NCI-H82 treated with DMSO at 0.1 percent for 48 hours (cell line): ENCODE data around the gene MPRIP.

Experiments
- DNase-seq: peaks from one replicate; lab custom pipeline; 2025; ENCODE audit not compliant: unreplicated experiment; lab: John Stamatoyannopoulos, UW

MPRIP gene

GRCh38 chr17:17204041-17204591, 161.9 kb downstream of the MPRIP start:
- DNase-seq: no peak

- DNase-seq: no peak
Measured at GRCh38 chr17:17204635-17205231, 162.5 kb downstream of the MPRIP start.

DNA sequence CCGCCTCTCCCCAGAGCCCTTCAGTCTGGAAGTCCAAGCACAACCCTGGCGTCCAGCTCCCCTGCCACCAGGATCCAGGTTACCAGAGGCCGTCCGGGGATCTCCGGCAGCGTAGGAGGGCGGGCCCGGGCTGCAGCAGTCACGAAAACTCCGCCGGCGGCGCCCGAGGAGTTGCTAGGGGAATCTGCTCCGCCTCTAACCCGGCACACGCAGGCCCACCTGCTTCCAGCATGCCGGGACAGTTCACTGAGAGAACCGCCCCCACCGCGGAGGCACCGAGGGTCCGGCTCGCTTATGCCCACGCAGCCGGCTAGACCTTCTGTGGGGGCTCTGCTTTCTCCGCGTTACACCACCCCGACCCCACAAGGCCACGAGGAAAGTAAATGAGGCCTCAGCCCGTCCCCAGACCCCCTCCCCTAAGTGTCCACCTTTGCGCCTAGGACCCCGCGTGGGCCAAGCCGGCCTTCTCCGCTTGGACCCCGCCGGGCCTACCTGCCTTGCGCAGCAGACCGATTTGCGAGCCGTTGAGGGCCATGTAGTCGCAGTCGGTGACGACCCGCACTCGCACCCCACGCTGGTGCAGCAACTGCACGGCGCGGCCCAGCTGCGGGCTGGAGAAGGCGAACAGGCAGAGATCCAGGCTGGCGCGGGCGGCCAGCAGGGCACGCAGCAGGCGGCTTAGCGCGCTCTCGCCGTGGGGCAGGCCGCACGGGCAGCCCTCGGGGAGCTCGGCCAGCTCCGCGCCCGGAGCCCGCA, 163.3 kb downstream of the MPRIP start:
- DNase-seq: no peak

DNA sequence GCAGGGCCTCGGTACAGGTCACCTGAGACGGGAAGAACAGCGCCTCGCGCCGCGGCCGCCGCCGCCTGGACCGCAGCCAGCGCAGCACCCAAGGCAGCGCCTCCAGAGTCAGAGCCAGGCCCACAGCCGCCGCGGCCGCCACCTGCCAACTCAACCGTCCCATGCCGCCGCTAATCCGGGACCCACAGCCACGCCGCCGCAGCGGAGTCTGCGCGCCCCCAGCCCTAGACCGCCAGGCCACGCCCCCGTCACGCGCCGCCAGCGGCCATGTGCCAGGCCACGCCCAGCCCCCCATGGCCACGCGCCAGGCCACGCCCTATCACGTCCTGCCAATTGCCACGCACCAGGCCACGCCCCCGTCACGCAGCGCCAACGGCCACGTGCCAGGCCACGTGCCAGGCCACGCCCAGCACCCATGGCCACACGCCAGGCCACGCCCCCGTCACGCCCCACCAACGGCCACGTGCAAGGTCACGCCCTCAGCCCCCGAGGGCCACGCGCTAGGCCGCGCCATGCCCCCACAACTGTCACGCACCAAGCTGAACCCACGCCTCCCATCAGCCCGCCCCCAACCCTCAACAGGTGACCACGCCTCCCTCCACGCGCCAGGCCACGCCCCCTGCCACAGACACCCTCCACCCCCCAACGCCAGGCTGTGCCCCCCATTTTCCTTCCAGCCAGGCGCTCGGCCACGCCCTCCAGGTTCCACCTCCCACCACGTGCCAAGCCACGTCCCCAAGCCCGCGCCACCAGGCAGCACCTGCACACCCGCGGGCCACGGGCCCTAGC, 164.1 kb downstream of the MPRIP start, which contains the start of gene PLD6:
Gene PLD6, minus strand, starts transcription at position 210 of the 789 bp plus-strand sequence. Its CDS starts 47 bp downstream, at position 163.
- DNase-seq: peak; percentile 74

DNA sequence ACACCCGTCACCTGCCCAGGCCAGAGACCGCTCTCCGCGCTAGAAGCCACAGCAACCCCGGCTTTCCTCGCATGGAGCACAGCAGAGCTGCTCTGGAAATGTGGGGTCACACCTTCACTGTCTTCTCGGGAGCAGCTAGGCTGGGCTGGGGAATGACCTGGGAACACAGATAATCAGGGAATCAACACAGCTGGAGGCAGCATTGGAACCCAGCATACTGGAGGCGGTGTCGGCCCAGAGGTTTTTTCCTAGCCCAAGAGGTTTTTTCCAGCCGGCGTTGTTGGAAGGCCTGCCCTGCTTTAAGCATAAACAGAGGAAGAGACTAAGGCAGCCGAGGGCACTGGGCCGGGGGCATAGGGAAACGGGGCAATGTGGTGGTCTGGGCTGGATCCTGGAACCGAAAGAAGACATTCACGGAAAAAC, 164.7 kb downstream of the MPRIP start:
- no peak for DNase-seq

DNA sequence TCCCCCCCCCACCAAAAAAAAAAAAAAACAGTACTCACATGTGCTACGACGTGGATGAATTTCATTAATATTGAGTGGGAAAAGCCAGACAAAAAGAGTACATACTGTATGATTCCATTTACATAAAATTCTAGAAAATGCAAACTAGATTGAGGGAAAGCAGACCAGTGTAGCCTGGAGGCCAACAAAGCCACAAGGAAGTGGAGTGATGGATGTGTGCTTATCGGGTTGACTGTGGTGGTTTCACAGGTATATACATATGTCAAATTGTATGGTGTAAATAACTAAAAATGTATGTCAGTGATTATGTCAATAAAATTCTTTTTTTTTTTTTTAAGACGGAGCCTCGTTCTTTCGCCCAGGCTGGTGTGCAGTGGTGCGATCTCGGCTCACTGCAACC, 165.7 kb downstream of the MPRIP start:
- DNase-seq: no peak

DNA sequence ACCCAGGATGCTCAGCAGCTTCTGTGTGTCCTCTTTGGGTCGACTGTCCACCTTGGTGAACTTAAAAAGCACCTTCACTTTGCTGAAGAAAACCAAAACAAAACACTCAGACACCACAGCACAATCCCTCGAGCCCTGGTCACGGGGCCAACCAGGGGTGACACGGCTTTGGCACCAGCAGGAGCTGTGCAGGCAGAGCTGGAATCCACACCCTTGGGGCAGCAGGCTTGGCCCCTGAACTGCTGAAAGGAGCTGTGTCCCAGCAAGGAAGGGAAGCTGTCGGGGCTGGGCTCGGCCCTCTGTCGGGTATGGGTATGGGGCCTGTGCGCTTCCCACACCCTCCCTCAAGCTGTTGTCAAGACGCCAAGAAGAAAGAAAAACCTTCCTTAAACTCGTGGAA, 171.5 kb downstream of the MPRIP start:
- DNase-seq: no peak

- DNase-seq: no peak
Measured at GRCh38 chr17:17214646-17215436, 172.6 kb downstream of the MPRIP start.

DNA sequence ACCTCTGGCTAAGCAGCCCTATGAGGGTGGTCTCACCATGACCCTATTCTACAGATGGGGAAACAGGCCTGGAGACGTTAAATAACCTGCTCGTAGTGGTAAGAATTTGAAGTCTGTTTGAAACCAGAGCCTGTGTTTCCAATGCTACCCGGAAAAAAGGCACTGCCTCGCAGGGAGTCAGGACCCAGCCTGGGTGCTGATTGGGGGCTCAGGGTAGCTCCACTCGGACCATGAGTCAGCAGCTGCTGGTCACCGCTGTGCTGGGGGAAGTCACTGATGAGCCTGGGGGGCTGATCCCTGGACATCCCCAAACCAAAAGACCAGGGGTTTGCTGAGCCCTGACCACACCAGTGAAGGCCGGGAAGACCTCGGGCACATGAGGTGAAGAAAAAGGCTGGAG, 173.3 kb downstream of the MPRIP start:
- no peak for DNase-seq

DNA sequence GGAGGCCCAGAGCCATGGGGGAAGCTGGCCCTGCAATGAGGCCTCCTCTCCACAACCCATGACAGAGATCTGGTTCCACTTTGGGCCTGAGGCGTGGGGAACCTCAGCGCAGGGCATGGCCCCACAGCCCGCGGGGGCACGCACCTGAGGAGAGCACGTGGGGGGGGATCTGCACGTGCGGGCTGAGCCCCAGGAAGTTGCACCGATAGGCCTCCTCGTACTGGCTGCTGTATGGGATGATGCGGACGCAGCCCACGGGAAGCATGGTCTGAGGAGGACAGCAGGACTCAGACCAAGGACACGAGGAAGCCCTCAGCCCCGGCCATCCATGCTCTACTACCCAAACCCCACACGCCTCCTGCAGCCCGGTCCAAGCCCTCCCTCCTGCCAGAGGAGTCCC, 174.0 kb downstream of the MPRIP start:
- DNase-seq: no peak

DNA sequence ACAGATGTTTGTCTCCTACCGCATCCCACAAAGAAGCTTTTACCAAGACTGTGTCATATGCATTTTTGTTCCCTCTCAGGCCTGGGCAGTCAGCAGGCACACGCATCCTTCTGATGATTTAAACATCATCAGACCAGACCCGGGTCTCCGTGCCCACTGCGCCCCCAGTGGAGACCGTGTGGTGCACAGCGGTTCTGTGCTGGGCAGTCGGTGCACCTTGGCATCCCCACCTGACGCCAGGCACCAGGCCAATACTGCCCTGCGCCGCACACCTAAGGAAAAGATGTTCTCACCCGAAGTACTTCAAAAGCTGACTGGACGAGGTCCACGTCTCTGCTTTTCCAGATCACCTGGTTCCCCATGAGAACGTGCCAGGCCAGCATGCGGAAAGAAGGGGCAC, 174.5 kb downstream of the MPRIP start:
- DNase-seq: no peak

GRCh38 chr17:17217995-17218394, 175.7 kb downstream of the MPRIP start:
- no peak for DNase-seq

- no peak for DNase-seq
Measured at GRCh38 chr17:17220529-17220928, 178.3 kb downstream of the MPRIP start.

DNA sequence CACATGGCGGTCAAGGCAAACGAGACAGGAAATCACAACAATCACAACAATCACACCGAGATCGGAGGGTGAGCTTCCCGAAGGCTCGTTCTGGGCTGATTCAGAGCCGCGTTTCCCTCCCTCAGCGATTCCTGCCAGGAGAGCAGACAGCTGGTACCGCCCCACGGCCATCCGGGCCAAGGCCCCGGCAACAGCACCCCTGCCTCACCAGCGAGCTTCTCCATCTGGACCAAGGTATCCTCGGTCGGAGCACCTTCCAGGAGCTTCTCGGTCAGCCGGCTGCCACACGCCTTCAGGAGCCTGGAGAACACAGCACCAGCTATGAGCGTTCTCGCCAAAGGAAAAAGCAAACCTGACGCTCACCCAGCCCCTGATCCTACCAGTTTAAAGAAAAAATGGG, 179.1 kb downstream of the MPRIP start:
- DNase-seq: no peak

- DNase-seq: no peak
Measured at GRCh38 chr17:17223736-17224135, 181.5 kb downstream of the MPRIP start.

DNA sequence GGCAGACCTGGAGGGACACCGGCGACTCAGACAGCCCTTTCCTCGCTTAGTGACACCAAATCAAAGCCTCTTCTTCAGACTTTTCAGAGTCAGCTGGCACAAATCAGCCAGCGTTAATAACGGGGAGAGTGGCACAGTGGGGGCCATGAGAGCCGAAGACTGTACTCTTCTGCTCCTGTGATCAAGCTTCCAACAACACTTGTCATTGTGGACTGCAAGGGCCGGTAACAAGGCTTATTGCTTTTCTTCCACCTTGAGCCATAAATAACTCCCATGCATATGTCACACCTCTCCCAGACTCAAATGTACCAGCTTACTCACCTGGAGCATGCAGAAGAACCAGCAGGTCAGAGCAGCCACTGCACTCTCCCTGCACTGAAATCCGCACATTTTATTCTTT, 181.9 kb downstream of the MPRIP start:
- no peak for DNase-seq

- DNase-seq: no peak
Measured at GRCh38 chr17:17225901-17226300, 183.6 kb downstream of the MPRIP start.

GRCh38 chr17:17226451-17227265, 184.4 kb downstream of the MPRIP start:
- no peak for DNase-seq

GRCh38 chr17:17227608-17228520, 185.6 kb downstream of the MPRIP start:
- no peak for DNase-seq
